PFSK-1 (cell line): Measurements from ENCODE around the gene C1QTNF12.

Experiments used
- FOXP2 ChIP-seq: optimal IDR thresholded peaks from 2 replicates; pipeline ENCODE3; 2011; ENCODE audit warnings: borderline replicate concordance, control low read depth, inconsistent platforms; ENCODE audit not compliant: insufficient read depth; ENCODE audit errors: extremely low read length, extremely low read depth
- POLR2AphosphoS5 ChIP-seq: IDR thresholded peaks from 2 replicates; pipeline ENCODE4 v1.6.1; 2012; ENCODE audit warnings: low read depth, mild to moderate bottlenecking, control low read depth, low read length, moderate library complexity
- REST ChIP-seq, 2 experiments: IDR thresholded peaks; 2 replicates each; pipeline versions ENCODE4 v1.6.1 to v1.8.0; 2011 to 2012; ENCODE audit warnings: low read depth in 2 of 2, low read length in 2 of 2, control low read depth in 1 of 2, inconsistent platforms in 1 of 2, mild to moderate bottlenecking in 1 of 2, moderate library complexity in 1 of 2; ENCODE audit not compliant: insufficient read depth in 1 of 2
- SIN3A ChIP-seq: IDR thresholded peaks from 2 replicates; pipeline ENCODE4 v1.6.1; 2012; ENCODE audit warnings: mild to moderate bottlenecking, low read length, moderate library complexity, borderline replicate concordance; ENCODE audit not compliant: insufficient read depth
- TAF1 ChIP-seq: IDR thresholded peaks from 2 replicates; pipeline ENCODE4 v1.6.1; 2012; ENCODE audit warnings: low read length, control low read depth, borderline replicate concordance; ENCODE audit not compliant: insufficient read depth

- TF ChIP-seq REST (IDR thresholded peaks at IDR 0.05; ENCODE audit: insufficient read depth in 1 of 2, low read depth in 2 of 2, low read length in 2 of 2) (peak in 1 of 2 experiments; percentile 27; a peak in 1 of 4 replicates), POLR2AphosphoS5 (peak; percentile 83), SIN3A (no peak; the same call in 1 of the 2 replicates), TAF1 (peak; percentile 72; the same call in 1 of the 2 replicates), FOXP2 (peak; percentile 75)
Measured at GRCh38 chr1:1273512-1274298, 27.2 kb upstream of the C1QTNF12 start, which contains the start of gene UBE2J2.
